ENCODE measurements around the gene FOSL1.

GRCh38 chr11:65897020-65897471, 3.1 kb downstream of the FOSL1 start:
- TF ChIP-seq CTCF (IDR thresholded peaks at IDR 0.05) (no peak), MXD4 (CRISPR knock-in tag; IDR thresholded peaks at IDR 0.05; ENCODE audit: borderline replicate concordance) (no peak), ELF4 (CRISPR knock-in tag; IDR thresholded peaks at IDR 0.05; ENCODE audit: low read depth) (no peak), USF2 (CRISPR knock-in tag; IDR thresholded peaks at IDR 0.05) (no peak), PRRX2 (CRISPR knock-in tag; IDR thresholded peaks at IDR 0.05) (no peak), ZSCAN18 (CRISPR knock-in tag; IDR thresholded peaks at IDR 0.05) (no peak), NR1H2 (CRISPR knock-in tag; IDR thresholded peaks at IDR 0.05) (no peak), TP53 (CRISPR knock-in tag; IDR thresholded peaks at IDR 0.05) (no peak)
- TF ChIP-seq, protein P1, sequence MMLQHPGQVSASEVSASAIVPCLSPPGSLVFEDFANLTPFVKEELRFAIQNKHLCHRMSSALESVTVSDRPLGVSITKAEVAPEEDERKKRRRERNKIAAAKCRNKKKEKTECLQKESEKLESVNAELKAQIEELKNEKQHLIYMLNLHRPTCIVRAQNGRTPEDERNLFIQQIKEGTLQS (CRISPR knock-in tag; conservative IDR thresholded peaks at IDR 0.05): no peak
